ENCODE results near the gene DNAH17. TPM values are rescaled to one million over a fixed set of nuclear protein-coding genes. Genes with fewer than 3 reads are reported as not detected.

The DNAH17 gene
- polyA plus RNA-seq, 2 donors, result 0.02 to 0.11 TPM

DNA sequence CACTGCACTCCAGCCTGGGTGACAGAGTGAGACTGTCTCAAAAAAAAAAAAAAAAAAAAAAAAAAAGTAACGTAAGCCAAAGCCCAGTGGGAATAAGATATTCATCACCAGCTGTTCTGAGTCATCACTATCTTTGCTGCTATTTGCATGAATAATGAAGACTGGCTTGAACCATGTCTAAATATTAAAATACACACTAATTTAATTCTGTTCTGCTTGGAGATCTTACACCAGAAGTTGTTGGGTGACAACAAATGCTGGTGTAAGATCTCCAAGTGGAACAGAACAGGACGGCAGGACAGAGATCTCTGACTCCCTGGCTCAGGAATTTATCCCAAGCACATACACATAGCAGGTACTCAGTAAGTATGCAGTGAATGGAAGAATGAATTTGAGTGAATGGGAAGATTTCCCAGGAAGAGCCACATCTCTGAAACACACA, 19.6 kb downstream of the DNAH17 start:
- 21 to 22% methylated on average over 2 of the region's 2 CpGs for WGBS, 2 donors
- Histone ChIP-seq H3K36me3 (ENCODE audit: control insufficient read depth in 2 of 2, insufficient read depth in 2 of 2, low read length in 1 of 2) (no peaks in the 10 kb centered on the region), H3K27ac (ENCODE audit: low read depth in 2 of 2, low read length in 1 of 2) (no peak overlapping the region), H3K4me3 (ENCODE audit: low read depth in 1 of 2, low read length in 2 of 2) (no peak overlapping the region), H3K4me1 (ENCODE audit: control insufficient read depth in 2 of 2, insufficient read depth in 2 of 2, low read length in 1 of 2) (no peaks in the 10 kb centered on the region), H3K9me3 (ENCODE audit: control insufficient read depth in 2 of 2, insufficient read depth in 1 of 2, low read depth in 1 of 2, low read length in 1 of 2) (no peaks in the 10 kb centered on the region), H3K27me3 (ENCODE audit: control insufficient read depth in 1 of 2, insufficient read depth in 2 of 2, low read length in 2 of 2) (no peaks in the 10 kb centered on the region)

DNA sequence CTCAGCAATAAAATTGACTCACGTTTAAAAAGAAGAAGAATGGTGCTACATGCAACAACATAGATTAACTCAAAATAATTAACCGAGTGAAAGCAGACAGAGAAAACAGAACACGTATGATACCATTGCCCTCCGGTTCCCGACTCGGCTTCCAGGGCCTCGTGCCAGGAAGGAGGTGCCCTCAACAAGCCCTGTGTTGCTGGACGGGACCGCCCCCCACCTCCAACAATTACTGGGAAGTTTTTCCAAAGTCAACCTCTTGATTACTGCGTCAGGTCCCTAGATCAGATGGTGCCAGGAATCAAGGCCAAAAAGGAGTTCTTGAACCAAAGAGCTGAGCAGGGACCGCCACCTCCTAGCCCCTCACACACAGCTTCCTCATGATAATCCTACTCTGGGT, 20.4 kb downstream of the DNAH17 start:
- no peak overlapping the region for H3K4me3 ChIP-seq (ENCODE audit: low read depth in 1 of 2, low read length in 2 of 2)
- 74 to 81% methylated on average over 11 of the region's 11 CpGs for WGBS, 2 donors
- no peaks in the 10 kb centered on the region for H3K36me3 ChIP-seq (ENCODE audit: control insufficient read depth in 2 of 2, insufficient read depth in 2 of 2, low read length in 1 of 2)
- no peaks in the 10 kb centered on the region for H3K27me3 ChIP-seq (ENCODE audit: control insufficient read depth in 1 of 2, insufficient read depth in 2 of 2, low read length in 2 of 2)
- no peak overlapping the region for H3K27ac ChIP-seq (ENCODE audit: low read depth in 2 of 2, low read length in 1 of 2)
- H3K9me3 ChIP-seq (ENCODE audit: control insufficient read depth in 2 of 2, insufficient read depth in 1 of 2, low read depth in 1 of 2, low read length in 1 of 2), result no peaks in the 10 kb centered on the region
- H3K4me1 ChIP-seq (ENCODE audit: control insufficient read depth in 2 of 2, insufficient read depth in 2 of 2, low read length in 1 of 2), result no peaks in the 10 kb centered on the region

DNA sequence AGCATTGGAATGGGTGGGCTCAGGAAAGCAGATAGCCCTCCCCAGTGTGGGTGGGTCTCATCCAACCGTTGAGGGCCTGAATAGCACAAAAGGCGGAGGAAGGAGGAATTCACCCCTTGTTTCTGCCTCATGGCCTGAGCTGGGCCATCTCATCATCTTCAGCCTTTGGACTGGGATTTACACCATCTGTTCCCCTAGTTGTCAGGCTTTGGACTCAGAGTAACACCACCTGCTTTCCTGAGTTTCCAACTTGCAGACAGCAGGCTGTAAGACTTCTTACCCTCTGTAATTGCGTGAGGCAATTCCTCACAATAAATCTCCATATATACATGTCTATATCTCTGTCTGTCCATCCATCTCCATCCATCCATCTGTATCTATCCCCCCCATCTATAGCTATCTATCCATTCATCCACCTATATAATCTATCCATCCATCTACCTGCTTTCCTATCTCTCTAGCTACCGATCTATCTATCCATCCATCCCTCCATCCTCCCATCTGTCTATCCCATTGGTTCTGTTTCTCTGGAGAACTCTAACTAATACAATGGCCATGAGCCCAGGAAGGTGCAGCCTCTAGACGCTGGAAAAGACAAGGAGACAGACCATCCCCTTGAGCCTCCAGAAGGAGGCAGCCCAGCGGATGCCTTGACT, 21.3 kb downstream of the DNAH17 start:
- WGBS, 2 donors, result 84% methylated on average over 6 of the region's 6 CpGs
- no peaks in the 10 kb centered on the region for H3K27me3 ChIP-seq (ENCODE audit: control insufficient read depth in 1 of 2, insufficient read depth in 2 of 2, low read length in 2 of 2)
- H3K4me1 ChIP-seq (ENCODE audit: control insufficient read depth in 2 of 2, insufficient read depth in 2 of 2, low read length in 1 of 2), result no peaks in the 10 kb centered on the region
- no peak overlapping the region for H3K27ac ChIP-seq (ENCODE audit: low read depth in 2 of 2, low read length in 1 of 2)
- no peak overlapping the region for H3K4me3 ChIP-seq (ENCODE audit: low read depth in 1 of 2, low read length in 2 of 2)
- no peaks in the 10 kb centered on the region for H3K9me3 ChIP-seq (ENCODE audit: control insufficient read depth in 2 of 2, insufficient read depth in 1 of 2, low read depth in 1 of 2, low read length in 1 of 2)
- no peaks in the 10 kb centered on the region for H3K36me3 ChIP-seq (ENCODE audit: control insufficient read depth in 2 of 2, insufficient read depth in 2 of 2, low read length in 1 of 2)

GRCh38 chr17:78550464-78550863, 26.7 kb downstream of the DNAH17 start:
- 69 to 81% methylated on average over 6 of the region's 6 CpGs for WGBS, 2 donors
- H3K36me3 ChIP-seq (ENCODE audit: control insufficient read depth in 2 of 2, insufficient read depth in 2 of 2, low read length in 1 of 2), result no peaks in the 10 kb centered on the region
- no peaks in the 10 kb centered on the region for H3K9me3 ChIP-seq (ENCODE audit: control insufficient read depth in 2 of 2, insufficient read depth in 1 of 2, low read depth in 1 of 2, low read length in 1 of 2)
- H3K4me3 ChIP-seq (ENCODE audit: low read depth in 1 of 2, low read length in 2 of 2), result no peak overlapping the region
- H3K27ac ChIP-seq (ENCODE audit: low read depth in 2 of 2, low read length in 1 of 2), result no peak overlapping the region
- H3K27me3 ChIP-seq (ENCODE audit: control insufficient read depth in 1 of 2, insufficient read depth in 2 of 2, low read length in 2 of 2), result no peaks in the 10 kb centered on the region
- no peaks in the 10 kb centered on the region for H3K4me1 ChIP-seq (ENCODE audit: control insufficient read depth in 2 of 2, insufficient read depth in 2 of 2, low read length in 1 of 2)

DNA sequence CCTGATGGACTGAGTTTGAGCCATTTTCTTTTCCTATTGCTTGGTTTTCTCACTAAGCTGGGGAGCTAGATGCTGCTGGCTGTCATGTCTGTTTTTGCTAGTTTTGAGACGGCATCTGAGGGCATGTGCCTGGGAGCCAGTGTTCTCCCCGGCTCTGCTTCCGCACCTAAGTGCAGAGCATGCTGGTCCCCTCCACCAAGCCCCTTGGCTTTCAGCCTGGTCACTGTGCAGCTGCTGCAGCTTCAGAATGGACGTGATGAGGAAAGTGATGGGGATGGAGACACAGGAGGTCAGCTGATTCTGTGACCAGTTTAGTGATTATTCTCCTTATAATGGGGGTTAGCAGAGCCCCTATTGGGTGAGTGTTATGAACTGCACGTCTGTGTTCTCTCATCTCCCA, 28.5 kb downstream of the DNAH17 start:
- H3K36me3 ChIP-seq (ENCODE audit: control insufficient read depth in 2 of 2, insufficient read depth in 2 of 2, low read length in 1 of 2), result no peaks in the 10 kb centered on the region
- H3K27me3 ChIP-seq (ENCODE audit: control insufficient read depth in 1 of 2, insufficient read depth in 2 of 2, low read length in 2 of 2), result no peaks in the 10 kb centered on the region
- H3K27ac ChIP-seq (ENCODE audit: low read depth in 2 of 2, low read length in 1 of 2), result no peak overlapping the region
- H3K4me3 ChIP-seq (ENCODE audit: low read depth in 1 of 2, low read length in 2 of 2), result no peak overlapping the region
- no peaks in the 10 kb centered on the region for H3K9me3 ChIP-seq (ENCODE audit: control insufficient read depth in 2 of 2, insufficient read depth in 1 of 2, low read depth in 1 of 2, low read length in 1 of 2)
- H3K4me1 ChIP-seq (ENCODE audit: control insufficient read depth in 2 of 2, insufficient read depth in 2 of 2, low read length in 1 of 2), result no peaks in the 10 kb centered on the region
- 82 to 89% methylated on average over 5 of the region's 5 CpGs for WGBS, 2 donors

DNA sequence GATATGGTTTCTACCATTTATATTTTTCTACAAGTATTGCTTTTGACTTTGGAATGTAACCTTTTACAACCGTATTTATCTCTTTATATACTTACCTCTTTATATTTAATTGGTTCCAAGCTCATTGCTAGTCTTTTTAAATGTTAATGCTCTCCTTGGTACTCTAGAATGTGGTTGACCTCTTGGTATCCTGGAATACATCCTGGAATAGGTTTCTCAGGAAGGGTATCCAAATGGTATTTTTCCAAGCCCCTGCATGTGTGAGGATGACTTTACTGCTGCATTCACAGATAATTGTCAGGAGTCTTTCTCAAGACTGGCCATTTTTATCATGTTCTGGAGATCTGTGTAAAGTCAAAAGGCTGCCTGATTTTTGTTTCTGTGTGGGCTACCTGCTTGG, 30.2 kb downstream of the DNAH17 start:
- no peak overlapping the region for H3K27ac ChIP-seq (ENCODE audit: low read depth in 2 of 2, low read length in 1 of 2)
- no peaks in the 10 kb centered on the region for H3K36me3 ChIP-seq (ENCODE audit: control insufficient read depth in 2 of 2, insufficient read depth in 2 of 2, low read length in 1 of 2)
- H3K27me3 ChIP-seq (ENCODE audit: control insufficient read depth in 1 of 2, insufficient read depth in 2 of 2, low read length in 2 of 2), result peaks cover 0 to 2% of the 10 kb centered on the region in 2 donors
- H3K4me3 ChIP-seq (ENCODE audit: low read depth in 1 of 2, low read length in 2 of 2), result no peak overlapping the region
- no peaks in the 10 kb centered on the region for H3K4me1 ChIP-seq (ENCODE audit: control insufficient read depth in 2 of 2, insufficient read depth in 2 of 2, low read length in 1 of 2)
- no peaks in the 10 kb centered on the region for H3K9me3 ChIP-seq (ENCODE audit: control insufficient read depth in 2 of 2, insufficient read depth in 1 of 2, low read depth in 1 of 2, low read length in 1 of 2)
- 72 to 80% methylated on average over 1 of the region's 1 CpG for WGBS, 2 donors

GRCh38 chr17:78546476-78546875, 30.7 kb downstream of the DNAH17 start:
- no peak overlapping the region for H3K27ac ChIP-seq (ENCODE audit: low read depth in 2 of 2, low read length in 1 of 2)
- 53 to 77% methylated on average over 4 of the region's 4 CpGs for WGBS, 2 donors
- peaks cover 0 to 2% of the 10 kb centered on the region in 2 donors for H3K27me3 ChIP-seq (ENCODE audit: control insufficient read depth in 1 of 2, insufficient read depth in 2 of 2, low read length in 2 of 2)
- H3K4me3 ChIP-seq (ENCODE audit: low read depth in 1 of 2, low read length in 2 of 2), result no peak overlapping the region
- no peaks in the 10 kb centered on the region for H3K9me3 ChIP-seq (ENCODE audit: control insufficient read depth in 2 of 2, insufficient read depth in 1 of 2, low read depth in 1 of 2, low read length in 1 of 2)
- H3K4me1 ChIP-seq (ENCODE audit: control insufficient read depth in 2 of 2, insufficient read depth in 2 of 2, low read length in 1 of 2), result no peaks in the 10 kb centered on the region
- H3K36me3 ChIP-seq (ENCODE audit: control insufficient read depth in 2 of 2, insufficient read depth in 2 of 2, low read length in 1 of 2), result no peaks in the 10 kb centered on the region

GRCh38 chr17:78544881-78545755, 32.1 kb downstream of the DNAH17 start:
- Histone ChIP-seq H3K4me3 (ENCODE audit: low read depth in 1 of 2, low read length in 2 of 2) (no peak overlapping the region), H3K9me3 (ENCODE audit: control insufficient read depth in 2 of 2, insufficient read depth in 1 of 2, low read depth in 1 of 2, low read length in 1 of 2) (no peaks in the 10 kb centered on the region), H3K27me3 (ENCODE audit: control insufficient read depth in 1 of 2, insufficient read depth in 2 of 2, low read length in 2 of 2) (peaks cover 0 to 2% of the 10 kb centered on the region in 2 donors), H3K4me1 (ENCODE audit: control insufficient read depth in 2 of 2, insufficient read depth in 2 of 2, low read length in 1 of 2) (no peaks in the 10 kb centered on the region), H3K36me3 (ENCODE audit: control insufficient read depth in 2 of 2, insufficient read depth in 2 of 2, low read length in 1 of 2) (no peaks in the 10 kb centered on the region), H3K27ac (ENCODE audit: low read depth in 2 of 2, low read length in 1 of 2) (no peak overlapping the region)
- WGBS, 2 donors, result 72 to 80% methylated on average over 17 of the region's 17 CpGs

DNA sequence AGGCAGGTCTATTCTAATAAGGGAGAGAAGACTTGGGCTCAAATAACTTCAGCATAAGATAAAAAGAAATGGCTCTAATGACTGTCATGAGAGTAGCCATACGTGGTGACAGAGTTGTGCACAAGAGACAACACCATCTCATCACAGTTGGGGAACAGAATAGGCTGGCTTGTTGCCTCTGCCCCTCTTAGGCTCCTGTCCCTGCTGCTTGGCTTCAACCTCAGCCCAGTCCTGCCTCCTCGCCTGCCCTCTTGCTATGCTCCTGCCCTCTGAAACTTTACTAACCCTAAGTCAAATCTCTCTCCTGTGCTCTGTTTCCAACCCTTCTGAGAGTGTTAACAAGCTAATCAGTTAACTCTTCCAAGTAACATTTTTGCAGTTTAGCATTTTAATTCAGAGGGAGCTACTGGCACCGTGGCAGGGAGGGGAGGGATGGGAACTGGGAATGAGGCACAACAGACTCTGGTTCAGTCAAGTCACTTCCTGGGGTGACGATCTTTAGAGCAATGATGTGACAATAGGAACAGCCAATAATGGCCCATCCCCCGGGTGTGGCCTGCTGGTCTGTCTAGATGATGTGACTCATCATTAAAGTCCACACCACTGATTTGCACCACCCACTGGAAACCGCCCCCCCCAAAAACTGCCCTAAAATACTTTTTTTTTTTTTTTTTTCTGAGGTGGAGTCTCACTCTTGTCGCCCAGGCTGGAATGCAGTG, 35.5 kb downstream of the DNAH17 start:
- Histone ChIP-seq H3K27ac (ENCODE audit: low read depth in 2 of 2, low read length in 1 of 2) (peak overlapping the region in 1 of 2 donors; percentile 45), H3K4me3 (ENCODE audit: low read depth in 1 of 2, low read length in 2 of 2) (no peak overlapping the region), H3K4me1 (ENCODE audit: control insufficient read depth in 2 of 2, insufficient read depth in 2 of 2, low read length in 1 of 2) (peaks cover 0 to 4% of the 10 kb centered on the region in 2 donors), H3K9me3 (ENCODE audit: control insufficient read depth in 2 of 2, insufficient read depth in 1 of 2, low read depth in 1 of 2, low read length in 1 of 2) (no peaks in the 10 kb centered on the region), H3K36me3 (ENCODE audit: control insufficient read depth in 2 of 2, insufficient read depth in 2 of 2, low read length in 1 of 2) (no peaks in the 10 kb centered on the region), H3K27me3 (ENCODE audit: control insufficient read depth in 1 of 2, insufficient read depth in 2 of 2, low read length in 2 of 2) (peaks cover 0 to 2% of the 10 kb centered on the region in 2 donors)
- WGBS, 2 donors, result 56 to 59% methylated on average over 6 to 7 of the region's 7 CpGs

Data from esophagus (tissue), 2 donors.